ENCODE measurements around the gene LRP4. TPM values are rescaled to one million over a fixed set of nuclear protein-coding genes. Genes with fewer than 3 reads are reported as not detected.

LRP4 gene, protein sequence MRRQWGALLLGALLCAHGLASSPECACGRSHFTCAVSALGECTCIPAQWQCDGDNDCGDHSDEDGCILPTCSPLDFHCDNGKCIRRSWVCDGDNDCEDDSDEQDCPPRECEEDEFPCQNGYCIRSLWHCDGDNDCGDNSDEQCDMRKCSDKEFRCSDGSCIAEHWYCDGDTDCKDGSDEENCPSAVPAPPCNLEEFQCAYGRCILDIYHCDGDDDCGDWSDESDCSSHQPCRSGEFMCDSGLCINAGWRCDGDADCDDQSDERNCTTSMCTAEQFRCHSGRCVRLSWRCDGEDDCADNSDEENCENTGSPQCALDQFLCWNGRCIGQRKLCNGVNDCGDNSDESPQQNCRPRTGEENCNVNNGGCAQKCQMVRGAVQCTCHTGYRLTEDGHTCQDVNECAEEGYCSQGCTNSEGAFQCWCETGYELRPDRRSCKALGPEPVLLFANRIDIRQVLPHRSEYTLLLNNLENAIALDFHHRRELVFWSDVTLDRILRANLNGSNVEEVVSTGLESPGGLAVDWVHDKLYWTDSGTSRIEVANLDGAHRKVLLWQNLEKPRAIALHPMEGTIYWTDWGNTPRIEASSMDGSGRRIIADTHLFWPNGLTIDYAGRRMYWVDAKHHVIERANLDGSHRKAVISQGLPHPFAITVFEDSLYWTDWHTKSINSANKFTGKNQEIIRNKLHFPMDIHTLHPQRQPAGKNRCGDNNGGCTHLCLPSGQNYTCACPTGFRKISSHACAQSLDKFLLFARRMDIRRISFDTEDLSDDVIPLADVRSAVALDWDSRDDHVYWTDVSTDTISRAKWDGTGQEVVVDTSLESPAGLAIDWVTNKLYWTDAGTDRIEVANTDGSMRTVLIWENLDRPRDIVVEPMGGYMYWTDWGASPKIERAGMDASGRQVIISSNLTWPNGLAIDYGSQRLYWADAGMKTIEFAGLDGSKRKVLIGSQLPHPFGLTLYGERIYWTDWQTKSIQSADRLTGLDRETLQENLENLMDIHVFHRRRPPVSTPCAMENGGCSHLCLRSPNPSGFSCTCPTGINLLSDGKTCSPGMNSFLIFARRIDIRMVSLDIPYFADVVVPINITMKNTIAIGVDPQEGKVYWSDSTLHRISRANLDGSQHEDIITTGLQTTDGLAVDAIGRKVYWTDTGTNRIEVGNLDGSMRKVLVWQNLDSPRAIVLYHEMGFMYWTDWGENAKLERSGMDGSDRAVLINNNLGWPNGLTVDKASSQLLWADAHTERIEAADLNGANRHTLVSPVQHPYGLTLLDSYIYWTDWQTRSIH (N-terminal part only)
- total RNA-seq (2013) = 0.02 TPM
- not detected for polyA plus RNA-seq
- not detected in 2 replicates for polyA minus RNA-seq
- total RNA-seq = 0 to 3.8 (median 0.21) reads per million in 11 experiments

DNA sequence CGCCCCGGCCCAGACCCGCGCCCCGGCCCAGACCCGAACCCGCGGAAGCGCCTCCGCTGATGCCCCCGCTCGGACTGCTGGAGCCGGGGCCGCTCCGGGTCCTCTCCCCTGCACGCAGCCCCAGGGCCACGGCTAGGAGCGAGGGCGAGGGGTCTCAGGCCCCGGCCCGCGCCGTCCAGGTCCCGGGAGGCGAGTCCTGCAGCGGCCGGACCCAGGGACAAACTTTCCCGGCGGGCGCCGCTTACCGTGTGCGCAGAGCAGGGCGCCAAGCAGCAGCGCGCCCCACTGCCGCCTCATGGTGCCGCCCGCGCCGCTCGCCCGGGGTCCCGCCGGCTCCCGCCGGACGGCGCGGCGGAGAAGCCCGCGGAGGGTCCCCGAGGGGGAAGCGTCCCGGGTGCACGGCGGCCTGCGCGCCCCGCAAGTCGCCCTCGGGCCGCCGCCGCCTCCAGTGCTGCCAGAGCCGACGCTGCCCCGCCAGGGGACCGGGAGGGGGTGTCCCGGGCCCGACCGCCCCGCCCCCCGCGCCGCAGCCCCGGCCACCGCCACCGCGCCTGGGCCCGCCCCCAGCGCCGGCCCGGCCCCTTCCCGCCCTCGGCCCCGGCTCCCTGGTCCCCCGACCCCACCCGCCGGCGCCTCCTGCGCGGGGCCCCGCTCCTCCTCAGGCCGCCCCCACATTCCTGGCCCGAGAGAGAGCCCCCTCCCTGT, at the start of gene LRP4:
LRP4 (minus strand) TSS at position 468 of the 705 bp plus-strand sequence; CDS start at position 297, 171 bp downstream.
- Mint-ChIP-seq H3K27ac (peak within 1 kb of the TSS in 2 of 7 donors; percentile 49 to 55), H3K9me3 (peaks cover 0 to 17% (median 10%) of the 10 kb centered on the region in 7 donors), H3K4me1 (peaks cover 32% of the 10 kb centered on the region), H3K27me3 (ENCODE audit: low read depth in 3 of 3) (peaks cover 57 to 68% (median 59%) of the 10 kb centered on the region in 3 donors), H3K36me3 (peaks cover 6 to 15% of the 10 kb centered on the region in 2 donors), H3K4me3 (peak within 1 kb of the TSS; percentile 81 to 93)
- H2AFZ ChIP-seq (ENCODE audit: insufficient read depth, low read depth, low read length, poor library complexity, severe bottlenecking) = peak within 1 kb of the TSS; percentile 77
- TF ChIP-seq, protein P1, sequence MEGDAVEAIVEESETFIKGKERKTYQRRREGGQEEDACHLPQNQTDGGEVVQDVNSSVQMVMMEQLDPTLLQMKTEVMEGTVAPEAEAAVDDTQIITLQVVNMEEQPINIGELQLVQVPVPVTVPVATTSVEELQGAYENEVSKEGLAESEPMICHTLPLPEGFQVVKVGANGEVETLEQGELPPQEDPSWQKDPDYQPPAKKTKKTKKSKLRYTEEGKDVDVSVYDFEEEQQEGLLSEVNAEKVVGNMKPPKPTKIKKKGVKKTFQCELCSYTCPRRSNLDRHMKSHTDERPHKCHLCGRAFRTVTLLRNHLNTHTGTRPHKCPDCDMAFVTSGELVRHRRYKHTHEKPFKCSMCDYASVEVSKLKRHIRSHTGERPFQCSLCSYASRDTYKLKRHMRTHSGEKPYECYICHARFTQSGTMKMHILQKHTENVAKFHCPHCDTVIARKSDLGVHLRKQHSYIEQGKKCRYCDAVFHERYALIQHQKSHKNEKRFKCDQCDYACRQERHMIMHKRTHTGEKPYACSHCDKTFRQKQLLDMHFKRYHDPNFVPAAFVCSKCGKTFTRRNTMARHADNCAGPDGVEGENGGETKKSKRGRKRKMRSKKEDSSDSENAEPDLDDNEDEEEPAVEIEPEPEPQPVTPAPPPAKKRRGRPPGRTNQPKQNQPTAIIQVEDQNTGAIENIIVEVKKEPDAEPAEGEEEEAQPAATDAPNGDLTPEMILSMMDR (IDR thresholded peaks at IDR 0.05) = no peak
- peak within 1 kb of the TSS; percentile 79 for H3K4me2 ChIP-seq (replicated peaks; ENCODE audit: extremely low read depth, low read length, poor library complexity, severe bottlenecking)
- WGBS (ENCODE audit: insufficient coverage) = under 1% methylated on average over 81 of the region's 97 CpGs
- H3K27ac ChIP-seq (ENCODE audit: low read depth in 1 of 2, low read length in 2 of 2) = no peak within 1 kb of the TSS
- intact Hi-C loops (cut with micrococcal nuclease) = no loop called here
- H3K4me1 ChIP-seq (ENCODE audit: control insufficient read depth in 1 of 2, insufficient read depth in 2 of 2, low read length in 2 of 2) = peaks cover 22 to 28% of the 10 kb centered on the region in 2 donors
- H3K9me3 ChIP-seq (replicated peaks in 1 of 2; ENCODE audit: control insufficient read depth in 1 of 2, insufficient read depth in 1 of 2, low read length in 2 of 2) = peaks cover 0 to 16% of the 10 kb centered on the region in 2 donors
- H4K20me1 ChIP-seq (ENCODE audit: insufficient read depth, low read length) = no peaks in the 10 kb centered on the region
- H3K9ac ChIP-seq (ENCODE audit: insufficient read depth, low read length, poor library complexity, severe bottlenecking) = peak within 1 kb of the TSS; percentile 33
- H3K36me3 ChIP-seq (replicated peaks in 1 of 2; ENCODE audit: control insufficient read depth in 1 of 2, insufficient read depth in 2 of 2, low read length in 2 of 2) = no peaks in the 10 kb centered on the region
- peaks cover 53 to 62% of the 10 kb centered on the region in 2 donors for H3K27me3 ChIP-seq (ENCODE audit: control insufficient read depth in 2 of 2, insufficient read depth in 2 of 2, low read length in 2 of 2)
- peak within 1 kb of the TSS; percentile 16 to 71 (median 26) for H3K4me3 ChIP-seq (replicated peaks in 1 of 3; ENCODE audit: low read depth in 2 of 3, low read length in 3 of 3)
- no peak for DNase-seq
- H3K79me2 ChIP-seq (ENCODE audit: insufficient read depth, low read length) = no peaks in the 10 kb centered on the region

All from CD14-positive monocyte (primary cell).